HG03025 (cell line): ENCODE results near the gene TMEM178B.

Source experiments
- ATAC-seq: cut with Tn5 transposase; IDR thresholded peaks from one replicate; pipeline ENCODE4 v1.9.1; 2021; ENCODE audit warnings: mild to moderate bottlenecking, moderate library complexity; ENCODE audit not compliant: unreplicated experiment, low FRiP score

TMEM178B gene

DNA sequence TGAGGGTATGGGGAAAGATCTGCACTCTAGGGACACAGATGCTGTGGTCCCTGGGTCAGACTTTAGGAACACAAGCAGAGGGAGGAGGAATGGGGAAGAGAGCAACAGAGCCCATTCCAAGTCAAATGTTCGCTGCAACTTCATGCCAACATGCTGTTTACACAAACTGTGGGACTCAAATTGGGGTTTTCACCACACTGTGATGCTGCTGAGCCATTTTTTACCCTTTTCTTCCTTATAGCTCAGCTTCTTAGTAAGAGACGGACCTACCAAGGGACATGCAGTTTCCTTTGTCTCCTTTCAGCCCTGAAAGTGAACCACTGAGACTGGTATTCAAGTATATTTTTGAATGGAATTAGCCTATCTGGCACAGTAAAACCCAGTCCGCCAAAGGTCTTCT lies 413.1 kb downstream of the TMEM178B start:
- no peak for ATAC-seq

DNA sequence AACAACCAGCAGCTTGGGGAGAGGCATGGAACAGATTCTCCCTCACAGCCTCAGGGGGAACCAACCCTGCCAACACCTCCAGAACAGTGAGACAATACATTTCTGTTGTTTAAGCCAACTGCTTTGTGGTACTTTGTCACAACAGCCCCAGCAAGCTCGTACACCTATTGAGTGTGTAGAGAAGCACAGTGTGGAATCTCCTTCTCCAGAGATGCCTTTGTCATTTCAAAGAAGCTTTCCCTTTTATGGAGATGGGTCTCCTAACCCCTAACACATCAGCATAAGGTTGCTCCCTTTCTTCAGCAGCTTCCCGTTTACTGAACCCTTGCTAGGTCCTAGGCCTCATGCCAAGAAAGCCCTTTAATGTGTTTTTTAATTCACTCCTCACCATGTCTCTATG lies 416.6 kb downstream of the TMEM178B start:
- ATAC-seq, result no peak

DNA sequence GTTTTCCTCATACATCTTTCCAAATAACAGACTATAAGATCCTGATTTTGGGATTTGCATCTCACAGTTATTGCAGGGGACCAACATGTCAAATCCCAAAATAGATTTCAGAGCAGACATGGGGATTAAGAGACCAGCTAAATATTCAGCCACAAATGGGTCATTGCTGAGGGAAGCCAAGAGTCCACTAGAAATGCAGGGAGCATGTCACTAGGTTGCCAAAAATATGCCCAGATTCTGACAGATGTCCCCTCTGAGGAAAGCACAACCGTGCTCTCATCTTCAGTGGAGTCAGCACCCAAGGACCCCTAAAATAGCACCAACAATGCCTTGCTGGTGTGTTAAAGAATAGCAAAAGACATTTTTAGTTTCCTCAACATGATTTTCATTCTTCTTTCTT lies 421.2 kb downstream of the TMEM178B start:
- ATAC-seq, result no peak

DNA sequence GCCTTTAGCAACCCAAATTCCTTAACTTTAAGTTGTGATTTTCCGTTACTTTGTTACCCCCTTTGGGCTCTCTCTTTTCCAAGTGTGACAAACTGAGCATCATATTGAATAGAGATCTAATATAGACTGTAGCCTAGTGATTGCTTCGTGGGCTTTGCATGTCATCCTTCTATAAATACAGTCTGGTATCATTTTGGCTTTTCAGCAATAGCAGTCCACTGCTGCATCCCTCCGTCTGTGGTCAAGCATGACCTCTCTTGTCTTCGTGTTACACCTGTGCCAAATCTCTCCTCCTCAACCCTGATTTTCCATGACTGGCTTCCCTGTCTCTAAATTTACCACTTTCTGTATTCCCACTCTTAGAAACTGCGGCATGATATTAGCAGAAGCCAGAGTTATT lies 423.5 kb downstream of the TMEM178B start:
- no peak for ATAC-seq

DNA sequence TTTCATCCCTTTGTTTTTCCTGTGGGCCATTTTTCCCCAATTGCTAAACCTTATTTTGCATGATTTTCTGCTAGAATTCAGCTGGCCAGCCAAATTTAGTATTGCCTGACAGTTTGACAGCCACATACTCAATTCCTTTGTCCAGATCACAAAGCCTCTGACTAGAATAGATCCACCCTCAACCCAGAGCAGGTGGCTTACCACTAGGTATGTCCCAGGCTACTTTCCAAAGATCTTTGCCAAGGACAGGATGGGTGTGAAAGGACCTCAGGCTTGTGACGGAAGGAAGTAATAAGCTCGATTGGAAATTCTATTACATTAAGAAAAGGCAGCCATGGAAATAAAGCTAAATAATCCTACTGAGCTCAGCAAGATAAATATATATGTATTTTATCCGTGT lies 426.7 kb downstream of the TMEM178B start:
- no peak for ATAC-seq

DNA sequence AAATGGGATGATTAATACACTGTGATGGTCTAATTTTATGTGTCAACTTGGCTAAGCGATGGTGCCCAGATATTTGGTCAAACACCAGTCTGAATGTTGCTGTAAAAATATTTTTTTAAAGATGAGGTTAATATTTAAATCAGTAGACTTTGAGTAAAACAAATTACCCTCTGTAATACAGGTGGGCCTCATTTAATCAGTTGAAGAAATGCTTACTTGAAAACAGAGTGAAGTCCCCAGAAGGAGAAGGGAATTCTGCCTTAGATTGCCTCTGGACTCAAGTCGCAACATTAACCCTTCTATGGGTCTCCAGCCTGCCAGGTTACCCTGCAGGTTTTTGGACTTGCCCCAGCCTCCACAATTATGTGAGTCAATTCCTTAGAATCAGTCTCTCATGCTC lies 427.6 kb downstream of the TMEM178B start:
- ATAC-seq, result no peak

DNA sequence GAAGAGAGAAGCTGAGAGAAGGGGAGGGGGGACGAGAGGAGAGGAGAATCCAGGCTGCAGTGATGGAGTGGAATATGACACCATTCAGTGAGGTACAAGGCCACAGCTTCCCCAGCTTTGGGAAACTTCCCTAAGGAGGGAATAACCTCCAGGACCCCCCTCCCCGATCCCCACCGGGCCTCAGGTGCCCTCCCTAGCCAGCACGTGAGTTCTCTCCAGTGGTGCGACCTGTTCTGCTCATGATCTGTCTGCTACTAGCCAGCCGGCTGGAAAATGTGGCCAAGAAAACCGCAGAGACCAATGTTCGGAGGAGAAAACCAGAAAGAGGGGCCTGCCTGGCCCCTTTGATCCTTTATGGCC lies 437.4 kb downstream of the TMEM178B start:
- no peak for ATAC-seq

DNA sequence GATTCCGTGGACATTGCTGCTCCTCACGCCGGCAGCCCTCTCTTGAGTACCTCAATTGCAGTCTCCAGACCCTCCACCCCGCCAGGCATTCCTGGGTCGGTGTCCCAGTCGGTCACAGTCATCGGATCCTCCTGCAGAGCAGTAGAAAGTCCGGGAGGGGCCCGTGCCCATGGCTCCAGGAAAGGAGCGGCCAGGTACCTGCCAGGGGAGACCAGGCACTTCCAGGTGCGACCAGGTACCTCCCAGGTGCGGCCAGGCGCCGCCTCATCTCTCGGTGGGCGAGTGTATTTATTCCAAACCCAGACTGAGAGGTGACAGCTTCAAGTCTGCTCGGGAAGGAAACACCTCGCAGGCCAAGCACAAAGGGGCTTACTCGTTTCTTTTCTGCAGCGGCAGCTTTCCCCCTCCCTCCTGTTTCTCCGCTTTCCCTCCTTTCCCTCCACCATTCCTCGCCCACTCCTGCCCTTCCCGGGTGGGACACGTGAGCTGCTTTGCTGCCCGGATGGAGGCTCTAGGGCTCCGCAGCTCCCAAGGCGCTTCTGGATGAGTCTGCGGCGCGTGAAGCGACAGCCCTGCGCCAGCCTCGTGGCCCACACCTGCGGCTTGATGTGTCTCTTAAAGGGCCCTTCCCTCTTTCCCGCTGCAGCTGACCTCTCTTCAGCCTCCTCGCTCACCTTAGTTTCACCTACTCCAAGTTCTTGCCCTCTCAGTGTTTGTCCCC lies 438.0 kb downstream of the TMEM178B start:
- ATAC-seq, result no peak

DNA sequence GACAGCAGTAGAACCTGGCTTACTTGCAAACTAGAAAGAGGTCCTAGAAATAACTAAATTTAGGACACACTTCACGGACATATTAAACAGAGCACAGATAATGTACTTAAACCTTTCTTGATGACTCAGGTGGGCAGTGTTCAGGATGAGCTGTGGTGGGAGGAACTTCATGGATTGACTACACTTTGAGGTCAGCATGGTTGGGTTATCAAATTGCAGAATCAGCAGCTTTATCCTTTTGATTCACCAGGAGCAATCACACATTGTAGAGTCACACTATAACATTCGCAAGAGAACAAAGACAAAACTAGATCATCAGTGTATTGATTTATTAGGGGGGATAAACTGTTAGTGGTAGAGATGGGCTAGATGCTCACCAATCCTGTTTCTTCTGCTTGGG lies 438.7 kb downstream of the TMEM178B start:
- ATAC-seq, result no peak

DNA sequence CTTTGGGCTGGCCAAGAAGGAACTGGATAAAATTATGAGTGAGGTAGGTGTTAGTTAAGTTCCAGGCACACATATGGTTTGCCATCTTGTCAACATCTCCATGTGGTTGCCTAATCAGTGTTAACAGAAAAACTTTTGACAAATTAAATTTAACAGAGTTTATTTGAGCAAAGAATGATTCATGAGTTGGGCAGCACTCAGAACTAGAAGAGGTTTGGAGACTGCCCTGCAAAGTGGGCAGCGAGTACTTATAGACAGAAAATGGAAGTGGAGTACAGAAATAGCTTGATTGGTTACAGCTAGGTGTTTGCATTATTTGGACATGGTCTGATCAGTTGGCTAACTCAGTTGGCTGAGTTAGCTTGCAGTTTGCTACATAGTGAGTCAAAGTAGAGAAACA lies 439.9 kb downstream of the TMEM178B start:
- ATAC-seq, result no peak

DNA sequence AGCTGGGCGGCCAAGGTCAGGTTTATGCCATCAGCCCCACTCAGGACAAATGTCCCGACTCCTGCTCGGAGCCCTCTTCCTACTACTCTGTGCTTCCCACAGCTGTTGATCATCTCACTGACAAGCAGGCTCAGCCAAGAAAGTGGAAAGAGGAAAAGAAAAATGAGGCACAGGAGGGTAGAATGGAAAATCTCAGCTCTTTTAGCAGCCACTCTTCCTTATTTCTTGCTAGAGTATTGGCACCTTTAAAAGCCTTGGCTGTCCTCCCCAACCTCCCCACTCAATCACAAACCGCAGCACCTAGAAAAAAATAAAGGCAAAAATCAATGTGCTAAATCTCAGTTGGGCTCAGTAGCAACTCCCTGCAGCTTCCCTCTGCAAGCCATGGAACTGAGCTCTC lies 442.1 kb downstream of the TMEM178B start:
- ATAC-seq, result no peak

DNA sequence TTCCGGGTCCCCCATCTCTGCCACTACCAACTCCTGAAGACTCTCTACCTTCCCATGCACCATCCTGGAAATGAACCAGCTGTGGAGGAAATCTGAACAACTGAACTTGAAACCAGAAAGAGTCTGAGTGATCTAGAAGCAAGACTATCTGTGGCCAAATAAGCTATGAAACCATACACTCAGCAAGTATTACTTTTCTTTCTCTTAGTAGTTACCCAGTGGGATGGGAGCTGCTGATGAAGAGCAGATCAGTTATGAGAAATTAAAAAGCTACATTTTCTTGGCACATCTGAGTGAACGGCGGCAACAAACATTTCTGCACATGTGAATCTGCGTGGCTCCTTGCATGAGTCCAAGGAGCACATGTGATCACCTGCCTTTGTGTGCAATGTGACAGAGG lies 445.8 kb downstream of the TMEM178B start:
- ATAC-seq, result no peak

DNA sequence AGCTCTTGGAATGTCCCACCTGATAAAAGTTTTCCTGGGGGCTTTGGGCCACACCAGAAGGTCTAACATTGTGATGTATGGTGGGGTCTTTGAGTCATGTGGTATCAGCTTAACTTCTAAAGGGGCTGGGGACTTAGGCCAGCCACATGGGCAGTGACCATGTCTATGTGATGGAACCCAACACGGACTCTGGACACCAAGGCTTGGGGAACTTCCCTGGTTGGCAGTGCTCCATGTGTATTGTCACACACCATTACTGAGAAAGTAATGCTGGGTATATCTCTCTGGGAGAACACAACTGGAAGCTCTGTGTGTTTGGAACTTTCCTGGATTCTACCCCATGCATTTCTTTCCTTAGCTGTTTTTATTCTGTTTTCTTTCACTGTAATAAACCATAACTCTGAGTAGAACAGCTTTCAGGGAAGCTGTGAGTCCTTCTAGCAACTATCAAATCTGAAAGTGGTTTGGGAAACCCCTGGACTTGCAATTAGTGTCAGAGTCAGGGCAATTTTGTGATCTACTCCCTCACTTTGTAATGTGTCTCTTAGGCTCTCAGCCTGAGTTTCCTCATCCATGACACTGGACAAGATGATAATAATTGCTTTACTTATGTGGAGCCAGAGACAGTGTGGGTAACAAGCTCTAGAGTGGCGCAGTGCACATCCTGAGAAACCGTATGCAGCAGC lies 448.9 kb downstream of the TMEM178B start:
- no peak for ATAC-seq

DNA sequence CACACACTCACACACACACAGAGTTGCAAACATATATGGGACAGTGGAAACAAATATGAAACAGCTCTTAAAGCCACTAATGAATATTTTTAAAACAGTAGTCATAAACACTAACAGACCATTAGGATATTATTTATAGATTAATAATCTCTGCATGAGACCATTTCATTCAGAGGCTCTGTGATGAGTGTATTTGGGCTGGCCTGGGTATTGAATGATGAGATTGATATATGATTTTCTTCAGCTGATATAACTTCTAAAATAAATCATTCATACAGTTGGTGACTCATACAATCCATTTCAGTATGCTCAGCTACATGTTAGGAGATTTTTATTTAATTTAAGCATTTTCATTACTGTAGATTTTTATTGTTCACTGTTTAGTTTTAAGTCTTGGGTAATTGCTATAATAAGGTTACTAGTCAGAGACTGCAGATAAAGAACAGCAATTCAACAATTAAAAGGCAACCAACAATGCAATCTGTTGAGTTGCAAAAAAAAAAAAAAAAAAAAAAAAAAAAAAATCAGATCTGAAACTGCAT lies 452.2 kb downstream of the TMEM178B start:
- no peak for ATAC-seq

DNA sequence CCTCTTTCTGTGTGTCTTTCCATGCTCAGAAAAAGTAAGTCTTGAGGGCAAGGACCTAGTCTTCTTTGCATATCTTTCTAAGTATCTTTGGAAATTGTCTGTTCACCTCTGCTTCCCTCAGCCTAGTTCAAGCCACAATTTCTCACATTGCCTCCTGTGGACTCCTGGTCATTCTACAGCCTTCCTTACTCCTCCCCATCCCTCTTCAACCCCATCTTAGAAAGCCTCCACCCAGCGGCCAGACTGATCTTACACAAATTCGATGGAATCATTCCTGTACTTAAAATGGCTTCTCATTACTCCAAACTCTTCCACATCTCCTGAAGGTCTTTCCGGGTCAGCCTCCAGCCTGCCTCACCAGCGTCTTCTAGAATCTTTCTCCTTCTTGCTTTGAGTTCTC lies 453.2 kb downstream of the TMEM178B start:
- ATAC-seq, result no peak

DNA sequence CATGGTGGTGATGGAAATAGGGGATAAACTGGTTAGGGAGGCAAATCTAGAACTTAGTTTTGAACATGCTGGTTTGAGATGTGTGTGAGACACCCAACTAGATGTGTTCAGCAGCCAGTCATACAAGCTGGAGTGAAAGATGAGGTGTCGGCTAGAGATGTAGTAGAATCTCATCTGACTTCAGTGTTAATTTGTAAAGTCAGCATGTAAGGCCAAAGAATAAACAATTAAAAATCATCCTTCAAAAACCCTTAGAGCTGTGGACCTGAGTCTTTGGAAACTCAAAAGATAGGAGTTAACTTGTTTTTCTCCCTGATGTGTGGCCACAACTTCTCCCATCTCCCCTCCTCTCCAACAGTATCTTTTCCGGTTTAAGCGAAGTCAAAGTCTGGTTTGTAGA lies 454.5 kb downstream of the TMEM178B start:
- ATAC-seq, result no peak
